WTC11 (cell line): ENCODE measurements around the gene FTCDNL1. TPM values are rescaled to one million over a fixed set of nuclear protein-coding genes. Genes with fewer than 3 reads are reported as not detected.
A peak's percentile ranks its signal among the peaks of the same experiment; 100 is the strongest.

ENCODE experiments used
- ATF1 ChIP-seq: sonication (generic); formaldehyde crosslinking; IDR thresholded peaks from 2 replicates; pipeline ENCODE4 v1.8.1; 2023; ENCODE audit warnings: mild to moderate bottlenecking, moderate library complexity, missing genetic modification reagents
- ESRRA ChIP-seq: sonication (generic); formaldehyde crosslinking; IDR thresholded peaks from 2 replicates; pipeline ENCODE4 v1.8.1; 2022; ENCODE audit warnings: mild to moderate bottlenecking, missing genetic modification reagents, borderline replicate concordance
- ETV6 ChIP-seq: sonication (generic); formaldehyde crosslinking; IDR thresholded peaks from 2 replicates; pipeline ENCODE4 v1.8.1; 2022; ENCODE audit warnings: mild to moderate bottlenecking, missing genetic modification reagents
- IRF2 ChIP-seq: sonication (generic); formaldehyde crosslinking; IDR thresholded peaks from 2 replicates; pipeline ENCODE4 v1.8.0; 2022; ENCODE audit warnings: low read depth, missing genetic modification reagents, borderline replicate concordance
- JAZF1 ChIP-seq: fragments of 250-450 bp; sonication (Bioruptor Pico); IDR thresholded peaks from 2 replicates; pipeline ENCODE4 v1.9.0; 2021; ENCODE audit warnings: moderate library complexity, mild to moderate bottlenecking, inconsistent platforms
- MXD4 ChIP-seq: fragments of 250-450 bp; sonication (Bioruptor Pico); IDR thresholded peaks from 2 replicates; pipeline ENCODE4 v1.8.0; 2021; ENCODE audit warnings: mild to moderate bottlenecking, moderate library complexity, borderline replicate concordance
- NFE2L1 ChIP-seq: sonication (generic); formaldehyde crosslinking; IDR thresholded peaks from 2 replicates; pipeline ENCODE4 v1.8.1; 2023; ENCODE audit warnings: missing genetic modification reagents
- RELA ChIP-seq: sonication (generic); formaldehyde crosslinking; IDR thresholded peaks from 2 replicates; pipeline ENCODE4 v1.8.1; 2022; ENCODE audit warnings: missing genetic modification reagents, mild to moderate bottlenecking, borderline replicate concordance
- RORB ChIP-seq: fragments of 250-450 bp; sonication (Bioruptor Pico); IDR thresholded peaks from 2 replicates; pipeline ENCODE4 v1.9.0; 2021; ENCODE audit warnings: mild to moderate bottlenecking
- TEAD1 ChIP-seq: sonication (generic); formaldehyde crosslinking; IDR thresholded peaks from 2 replicates; pipeline ENCODE4 v1.8.0; 2022; ENCODE audit warnings: mild to moderate bottlenecking, missing genetic modification reagents
- TEAD4 ChIP-seq: sonication (generic); formaldehyde crosslinking; IDR thresholded peaks from 2 replicates; pipeline ENCODE4 v1.8.0; 2022; ENCODE audit warnings: mild to moderate bottlenecking, missing genetic modification reagents
- ZBTB21 ChIP-seq: sonication (generic); formaldehyde crosslinking; IDR thresholded peaks from 2 replicates; pipeline ENCODE4 v1.8.1; 2023; ENCODE audit warnings: mild to moderate bottlenecking, missing genetic modification reagents, borderline replicate concordance
- ZNF219 ChIP-seq: sonication (generic); formaldehyde crosslinking; IDR thresholded peaks from 2 replicates; pipeline ENCODE4 v1.8.0; 2023; ENCODE audit warnings: missing genetic modification reagents, mild to moderate bottlenecking, borderline replicate concordance
- ZNF263 ChIP-seq: sonication (generic); formaldehyde crosslinking; IDR thresholded peaks from 2 replicates; pipeline ENCODE4 v1.8.1; 2022; ENCODE audit warnings: low read depth, mild to moderate bottlenecking, moderate library complexity, missing genetic modification reagents
- ZNF396 ChIP-seq: fragments of 250-450 bp; sonication (Bioruptor Pico); IDR thresholded peaks from 2 replicates; pipeline ENCODE4 v1.8.0; 2021; ENCODE audit warnings: mild to moderate bottlenecking, moderate library complexity, borderline replicate concordance
- total RNA-seq: library from RNA; stranded (reverse); gene quantifications from 3 replicates; pipeline ENCODE4 v1.2.3, GENCODE V29; 2021
- TF ChIP-seq, protein P1 (sequence below): fragments of 250-450 bp; sonication (Bioruptor Pico); IDR thresholded peaks from 2 replicates; pipeline ENCODE4 v1.8.0; 2021; ENCODE audit warnings: mild to moderate bottlenecking
- TF ChIP-seq, protein P2 (sequence below): sonication (generic); formaldehyde crosslinking; IDR thresholded peaks from 2 replicates; pipeline ENCODE4 v1.8.0; 2022; ENCODE audit warnings: mild to moderate bottlenecking, missing genetic modification reagents
- TF ChIP-seq, protein P3 (sequence below): sonication (generic); formaldehyde crosslinking; IDR thresholded peaks from 2 replicates; pipeline ENCODE4 v1.8.0; 2022; ENCODE audit warnings: missing genetic modification reagents
- TF ChIP-seq, protein P4 (sequence below): sonication (generic); formaldehyde crosslinking; IDR thresholded peaks from 2 replicates; pipeline ENCODE4 v1.8.1; 2023; ENCODE audit warnings: mild to moderate bottlenecking, missing genetic modification reagents, moderate library complexity
- TF ChIP-seq, protein P5 (sequence below): fragments of 250-450 bp; sonication (Bioruptor Pico); IDR thresholded peaks from 2 replicates; pipeline ENCODE4 v2.1.2; 2022; ENCODE audit warnings: mild to moderate bottlenecking, moderate library complexity
- TF ChIP-seq, protein P6 (sequence below): sonication (generic); formaldehyde crosslinking; IDR thresholded peaks from 2 replicates; pipeline ENCODE4 v1.8.0; 2022; ENCODE audit warnings: mild to moderate bottlenecking, missing genetic modification reagents
- TF ChIP-seq, protein P7 (sequence below): sonication (generic); formaldehyde crosslinking; IDR thresholded peaks from 2 replicates; pipeline ENCODE4 v1.8.1; 2023; ENCODE audit warnings: mild to moderate bottlenecking, missing genetic modification reagents
- TF ChIP-seq, protein P8 (sequence below): fragments of 250-450 bp; sonication (Bioruptor Pico); conservative IDR thresholded peaks from 2 replicates; pipeline ENCODE4 v1.9.0; 2021; ENCODE audit warnings: mild to moderate bottlenecking
- TF ChIP-seq, protein P9 (sequence below): sonication (generic); formaldehyde crosslinking; IDR thresholded peaks from 2 replicates; pipeline ENCODE4 v1.8.1; 2023; ENCODE audit warnings: mild to moderate bottlenecking, missing genetic modification reagents

FTCDNL1 gene
- total RNA-seq, 1 experiment from 2014 or later: 0.85 TPM

DNA sequence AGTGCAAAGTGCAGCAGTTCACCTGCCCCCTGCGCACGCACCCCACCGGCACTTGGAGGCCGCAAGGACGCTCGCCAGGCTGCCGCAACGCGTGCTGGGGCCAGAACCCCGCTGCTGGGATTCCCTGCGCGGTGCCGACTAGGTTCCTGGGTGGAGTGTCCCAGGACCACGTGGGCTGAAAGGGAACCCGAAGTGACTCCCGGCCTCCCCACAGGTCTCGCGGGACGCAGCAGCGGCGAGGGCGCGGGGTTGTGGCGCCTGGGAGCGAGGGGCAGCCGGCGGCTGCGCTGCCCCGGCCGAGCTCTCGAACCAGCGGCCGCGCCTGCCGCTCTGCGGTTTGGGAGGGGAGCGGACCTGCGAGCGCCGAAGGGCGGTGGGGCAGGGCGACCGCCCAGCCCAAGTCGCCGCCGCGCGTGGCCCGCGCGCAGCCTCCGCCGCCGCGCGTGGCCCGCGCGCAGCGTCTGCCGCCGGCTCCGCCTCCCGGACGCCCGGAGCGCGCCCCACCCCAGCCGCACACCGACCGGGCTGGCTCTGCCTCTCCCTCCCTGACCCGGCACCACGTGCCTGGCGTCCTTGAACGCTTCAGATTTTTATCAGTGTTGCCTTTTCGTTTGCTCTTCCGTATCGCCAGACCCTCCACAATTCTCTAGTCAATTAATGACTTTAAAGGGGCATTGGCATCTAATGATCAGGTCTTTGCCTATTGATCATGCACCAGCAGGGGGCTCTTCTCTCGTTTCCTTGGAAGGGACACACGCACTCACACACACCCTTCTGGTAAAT, at the start of gene FTCDNL1 (continued):
- TF ChIP-seq MXD4 (no peak), JAZF1 (CRISPR knock-in tag) (no peak), ESRRA (CRISPR knock-in tag) (0 out of 2 replicates have a peak, but pooled peaks have one; percentile 72), ETV6 (no peak), RELA (peak; percentile 75; the same call in 1 of the 2 replicates), ZNF219 (no peak), RORB (CRISPR knock-in tag) (no peak), TEAD4 (no peak), NFE2L1 (no peak), ZBTB21 (no peak), IRF2 (CRISPR knock-in tag) (no peak), TEAD1 (CRISPR knock-in tag) (no peak), ZNF396 (CRISPR knock-in tag) (no peak), ZNF263 (CRISPR knock-in tag) (no peak), ATF1 (CRISPR knock-in tag) (0 out of 2 replicates have a peak, but pooled peaks have one; percentile 62)
- TF ChIP-seq, protein P1, sequence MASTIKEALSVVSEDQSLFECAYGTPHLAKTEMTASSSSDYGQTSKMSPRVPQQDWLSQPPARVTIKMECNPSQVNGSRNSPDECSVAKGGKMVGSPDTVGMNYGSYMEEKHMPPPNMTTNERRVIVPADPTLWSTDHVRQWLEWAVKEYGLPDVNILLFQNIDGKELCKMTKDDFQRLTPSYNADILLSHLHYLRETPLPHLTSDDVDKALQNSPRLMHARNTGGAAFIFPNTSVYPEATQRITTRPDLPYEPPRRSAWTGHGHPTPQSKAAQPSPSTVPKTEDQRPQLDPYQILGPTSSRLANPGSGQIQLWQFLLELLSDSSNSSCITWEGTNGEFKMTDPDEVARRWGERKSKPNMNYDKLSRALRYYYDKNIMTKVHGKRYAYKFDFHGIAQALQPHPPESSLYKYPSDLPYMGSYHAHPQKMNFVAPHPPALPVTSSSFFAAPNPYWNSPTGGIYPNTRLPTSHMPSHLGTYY (CRISPR knock-in tag): no peak
- TF ChIP-seq, protein P2, sequence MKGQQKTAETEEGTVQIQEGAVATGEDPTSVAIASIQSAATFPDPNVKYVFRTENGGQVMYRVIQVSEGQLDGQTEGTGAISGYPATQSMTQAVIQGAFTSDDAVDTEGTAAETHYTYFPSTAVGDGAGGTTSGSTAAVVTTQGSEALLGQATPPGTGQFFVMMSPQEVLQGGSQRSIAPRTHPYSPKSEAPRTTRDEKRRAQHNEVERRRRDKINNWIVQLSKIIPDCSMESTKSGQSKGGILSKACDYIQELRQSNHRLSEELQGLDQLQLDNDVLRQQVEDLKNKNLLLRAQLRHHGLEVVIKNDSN (CRISPR knock-in tag): no peak; the same call in 1 of the 2 replicates
- TF ChIP-seq, protein P3, sequence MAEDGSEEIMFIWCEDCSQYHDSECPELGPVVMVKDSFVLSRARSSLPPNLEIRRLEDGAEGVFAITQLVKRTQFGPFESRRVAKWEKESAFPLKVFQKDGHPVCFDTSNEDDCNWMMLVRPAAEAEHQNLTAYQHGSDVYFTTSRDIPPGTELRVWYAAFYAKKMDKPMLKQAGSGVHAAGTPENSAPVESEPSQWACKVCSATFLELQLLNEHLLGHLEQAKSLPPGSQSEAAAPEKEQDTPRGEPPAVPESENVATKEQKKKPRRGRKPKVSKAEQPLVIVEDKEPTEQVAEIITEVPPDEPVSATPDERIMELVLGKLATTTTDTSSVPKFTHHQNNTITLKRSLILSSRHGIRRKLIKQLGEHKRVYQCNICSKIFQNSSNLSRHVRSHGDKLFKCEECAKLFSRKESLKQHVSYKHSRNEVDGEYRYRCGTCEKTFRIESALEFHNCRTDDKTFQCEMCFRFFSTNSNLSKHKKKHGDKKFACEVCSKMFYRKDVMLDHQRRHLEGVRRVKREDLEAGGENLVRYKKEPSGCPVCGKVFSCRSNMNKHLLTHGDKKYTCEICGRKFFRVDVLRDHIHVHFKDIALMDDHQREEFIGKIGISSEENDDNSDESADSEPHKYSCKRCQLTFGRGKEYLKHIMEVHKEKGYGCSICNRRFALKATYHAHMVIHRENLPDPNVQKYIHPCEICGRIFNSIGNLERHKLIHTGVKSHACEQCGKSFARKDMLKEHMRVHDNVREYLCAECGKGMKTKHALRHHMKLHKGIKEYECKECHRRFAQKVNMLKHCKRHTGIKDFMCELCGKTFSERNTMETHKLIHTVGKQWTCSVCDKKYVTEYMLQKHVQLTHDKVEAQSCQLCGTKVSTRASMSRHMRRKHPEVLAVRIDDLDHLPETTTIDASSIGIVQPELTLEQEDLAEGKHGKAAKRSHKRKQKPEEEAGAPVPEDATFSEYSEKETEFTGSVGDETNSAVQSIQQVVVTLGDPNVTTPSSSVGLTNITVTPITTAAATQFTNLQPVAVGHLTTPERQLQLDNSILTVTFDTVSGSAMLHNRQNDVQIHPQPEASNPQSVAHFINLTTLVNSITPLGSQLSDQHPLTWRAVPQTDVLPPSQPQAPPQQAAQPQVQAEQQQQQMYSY (CRISPR knock-in tag): no peak
- TF ChIP-seq, protein P4, sequence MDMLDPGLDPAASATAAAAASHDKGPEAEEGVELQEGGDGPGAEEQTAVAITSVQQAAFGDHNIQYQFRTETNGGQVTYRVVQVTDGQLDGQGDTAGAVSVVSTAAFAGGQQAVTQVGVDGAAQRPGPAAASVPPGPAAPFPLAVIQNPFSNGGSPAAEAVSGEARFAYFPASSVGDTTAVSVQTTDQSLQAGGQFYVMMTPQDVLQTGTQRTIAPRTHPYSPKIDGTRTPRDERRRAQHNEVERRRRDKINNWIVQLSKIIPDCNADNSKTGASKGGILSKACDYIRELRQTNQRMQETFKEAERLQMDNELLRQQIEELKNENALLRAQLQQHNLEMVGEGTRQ (CRISPR knock-in tag): peak; percentile 63
- TF ChIP-seq, protein P5, sequence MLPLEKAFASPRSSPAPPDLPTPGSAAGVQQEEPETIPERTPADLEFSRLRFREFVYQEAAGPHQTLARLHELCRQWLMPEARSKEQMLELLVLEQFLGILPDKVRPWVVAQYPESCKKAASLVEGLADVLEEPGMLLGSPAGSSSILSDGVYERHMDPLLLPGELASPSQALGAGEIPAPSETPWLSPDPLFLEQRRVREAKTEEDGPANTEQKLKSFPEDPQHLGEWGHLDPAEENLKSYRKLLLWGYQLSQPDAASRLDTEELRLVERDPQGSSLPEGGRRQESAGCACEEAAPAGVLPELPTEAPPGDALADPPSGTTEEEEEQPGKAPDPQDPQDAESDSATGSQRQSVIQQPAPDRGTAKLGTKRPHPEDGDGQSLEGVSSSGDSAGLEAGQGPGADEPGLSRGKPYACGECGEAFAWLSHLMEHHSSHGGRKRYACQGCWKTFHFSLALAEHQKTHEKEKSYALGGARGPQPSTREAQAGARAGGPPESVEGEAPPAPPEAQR (CRISPR knock-in tag): no peak
- TF ChIP-seq, protein P6, sequence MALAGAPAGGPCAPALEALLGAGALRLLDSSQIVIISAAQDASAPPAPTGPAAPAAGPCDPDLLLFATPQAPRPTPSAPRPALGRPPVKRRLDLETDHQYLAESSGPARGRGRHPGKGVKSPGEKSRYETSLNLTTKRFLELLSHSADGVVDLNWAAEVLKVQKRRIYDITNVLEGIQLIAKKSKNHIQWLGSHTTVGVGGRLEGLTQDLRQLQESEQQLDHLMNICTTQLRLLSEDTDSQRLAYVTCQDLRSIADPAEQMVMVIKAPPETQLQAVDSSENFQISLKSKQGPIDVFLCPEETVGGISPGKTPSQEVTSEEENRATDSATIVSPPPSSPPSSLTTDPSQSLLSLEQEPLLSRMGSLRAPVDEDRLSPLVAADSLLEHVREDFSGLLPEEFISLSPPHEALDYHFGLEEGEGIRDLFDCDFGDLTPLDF (CRISPR knock-in tag): no peak
- TF ChIP-seq, protein P7, sequence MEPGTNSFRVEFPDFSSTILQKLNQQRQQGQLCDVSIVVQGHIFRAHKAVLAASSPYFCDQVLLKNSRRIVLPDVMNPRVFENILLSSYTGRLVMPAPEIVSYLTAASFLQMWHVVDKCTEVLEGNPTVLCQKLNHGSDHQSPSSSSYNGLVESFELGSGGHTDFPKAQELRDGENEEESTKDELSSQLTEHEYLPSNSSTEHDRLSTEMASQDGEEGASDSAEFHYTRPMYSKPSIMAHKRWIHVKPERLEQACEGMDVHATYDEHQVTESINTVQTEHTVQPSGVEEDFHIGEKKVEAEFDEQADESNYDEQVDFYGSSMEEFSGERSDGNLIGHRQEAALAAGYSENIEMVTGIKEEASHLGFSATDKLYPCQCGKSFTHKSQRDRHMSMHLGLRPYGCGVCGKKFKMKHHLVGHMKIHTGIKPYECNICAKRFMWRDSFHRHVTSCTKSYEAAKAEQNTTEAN (CRISPR knock-in tag): no peak
- TF ChIP-seq, protein P8, sequence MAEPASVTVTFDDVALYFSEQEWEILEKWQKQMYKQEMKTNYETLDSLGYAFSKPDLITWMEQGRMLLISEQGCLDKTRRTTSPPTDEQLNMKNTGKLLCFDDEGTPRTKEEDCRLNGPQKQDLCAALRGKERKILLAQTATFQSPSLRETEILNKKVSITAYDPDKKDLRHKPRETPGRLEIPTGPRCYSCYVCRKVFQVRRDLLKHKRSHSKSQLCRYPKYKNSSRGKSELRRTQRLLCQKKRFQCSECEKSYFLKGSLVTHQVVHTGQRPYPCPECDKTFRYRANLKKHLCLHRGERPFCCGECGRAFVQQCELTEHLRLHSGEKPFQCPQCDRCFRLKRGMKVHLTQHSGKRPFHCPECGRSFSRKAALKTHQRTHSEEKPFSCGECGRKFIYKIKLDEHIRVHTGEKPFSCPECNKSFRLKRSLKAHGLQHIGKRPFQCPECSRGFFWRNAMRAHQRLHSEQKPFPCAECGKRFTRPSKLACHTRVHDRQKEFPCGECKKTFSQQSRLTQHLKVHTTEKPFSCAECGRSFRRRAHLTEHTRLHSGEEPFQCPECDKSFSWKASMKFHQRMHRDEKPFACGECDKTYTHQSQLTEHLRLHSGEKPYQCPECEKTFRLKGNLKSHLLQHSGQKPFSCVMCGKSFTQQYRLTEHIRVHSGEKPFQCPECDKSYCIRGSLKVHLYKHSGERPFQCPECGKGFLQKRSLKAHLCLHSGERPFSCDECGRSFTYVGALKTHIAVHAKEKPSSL: no peak
- TF ChIP-seq, protein P9, sequence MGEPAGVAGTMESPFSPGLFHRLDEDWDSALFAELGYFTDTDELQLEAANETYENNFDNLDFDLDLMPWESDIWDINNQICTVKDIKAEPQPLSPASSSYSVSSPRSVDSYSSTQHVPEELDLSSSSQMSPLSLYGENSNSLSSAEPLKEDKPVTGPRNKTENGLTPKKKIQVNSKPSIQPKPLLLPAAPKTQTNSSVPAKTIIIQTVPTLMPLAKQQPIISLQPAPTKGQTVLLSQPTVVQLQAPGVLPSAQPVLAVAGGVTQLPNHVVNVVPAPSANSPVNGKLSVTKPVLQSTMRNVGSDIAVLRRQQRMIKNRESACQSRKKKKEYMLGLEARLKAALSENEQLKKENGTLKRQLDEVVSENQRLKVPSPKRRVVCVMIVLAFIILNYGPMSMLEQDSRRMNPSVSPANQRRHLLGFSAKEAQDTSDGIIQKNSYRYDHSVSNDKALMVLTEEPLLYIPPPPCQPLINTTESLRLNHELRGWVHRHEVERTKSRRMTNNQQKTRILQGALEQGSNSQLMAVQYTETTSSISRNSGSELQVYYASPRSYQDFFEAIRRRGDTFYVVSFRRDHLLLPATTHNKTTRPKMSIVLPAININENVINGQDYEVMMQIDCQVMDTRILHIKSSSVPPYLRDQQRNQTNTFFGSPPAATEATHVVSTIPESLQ (CRISPR knock-in tag): no peak
